GM12878 (cell line): ENCODE measurements around the gene ANXA2R. TPM values are rescaled to one million over a fixed set of nuclear protein-coding genes. Genes with fewer than 3 reads are reported as not detected.

Source experiments
- ATF7 ChIP-seq: fragments of 450-650 bp; IDR thresholded peaks from 2 replicates; pipeline ENCODE4 v1.6.1; 2016; ENCODE audit warnings: low read depth, mild to moderate bottlenecking
- BCLAF1 ChIP-seq: fragments of 450-650 bp; IDR thresholded peaks from 2 replicates; pipeline ENCODE4 v1.6.1; 2017; ENCODE audit warnings: antibody characterized with exemption, mild to moderate bottlenecking, moderate library complexity
- BRCA1 ChIP-seq: IDR thresholded peaks from 2 replicates; pipeline ENCODE4 v1.6.1; 2011; ENCODE audit warnings: low read depth, low read length, improper control_type of control experiment
- CHD1 ChIP-seq: IDR thresholded peaks from 2 replicates; pipeline ENCODE4 v1.6.1; 2012; ENCODE audit warnings: low read depth, low read length, improper control_type of control experiment
- CHD4 ChIP-seq: fragments of 200-600 bp; sonication (generic); IDR thresholded peaks from 2 replicates; pipeline ENCODE4 v1.6.1; 2016; ENCODE audit warnings: mild to moderate bottlenecking
- CREM ChIP-seq: IDR thresholded peaks from 2 replicates; pipeline ENCODE4 v1.6.1; 2014; ENCODE audit warnings: antibody characterized with exemption, low read depth
- GABPA ChIP-seq: IDR thresholded peaks from 2 replicates; pipeline ENCODE4 v1.6.1; 2014; ENCODE audit warnings: antibody characterized with exemption, low read depth, mild to moderate bottlenecking, inconsistent platforms
- JUNB ChIP-seq: IDR thresholded peaks from 2 replicates; pipeline ENCODE4 v1.6.1; 2016; ENCODE audit warnings: antibody characterized with exemption, mild to moderate bottlenecking
- NFYA ChIP-seq: IDR thresholded peaks from 2 replicates; pipeline ENCODE4 v1.6.1; 2011; ENCODE audit warnings: low read depth, mild to moderate bottlenecking, low read length, improper control_type of control experiment, borderline replicate concordance
- SIN3A ChIP-seq: IDR thresholded peaks from 2 replicates; pipeline ENCODE4 v1.6.1; 2012; ENCODE audit warnings: low read depth, low read length, improper control_type of control experiment
- SMAD5 ChIP-seq: IDR thresholded peaks from 2 replicates; pipeline ENCODE4 v1.6.1; 2016; ENCODE audit warnings: antibody characterized with exemption, low read depth
- SP1 ChIP-seq: IDR thresholded peaks from one replicate; pipeline ENCODE4 v1.6.1; 2011; ENCODE audit warnings: low read depth, low read length
- TBL1XR1 ChIP-seq: IDR thresholded peaks from 2 replicates; pipeline ENCODE4 v1.6.1; 2012; ENCODE audit warnings: low read depth, low read length, improper control_type of control experiment
- TCF7 ChIP-seq: IDR thresholded peaks from 2 replicates; pipeline ENCODE4 v1.6.1; 2014; ENCODE audit warnings: antibody characterized with exemption, borderline replicate concordance
- WRNIP1 ChIP-seq: IDR thresholded peaks from 2 replicates; pipeline ENCODE4 v1.6.1; 2011; ENCODE audit warnings: low read depth, low read length, improper control_type of control experiment, borderline replicate concordance
- ZBED1 ChIP-seq: IDR thresholded peaks from 2 replicates; pipeline ENCODE4 v1.6.1; 2016; ENCODE audit warnings: borderline replicate concordance
- ZNF384 ChIP-seq: IDR thresholded peaks from 2 replicates; pipeline ENCODE4 v1.6.1; 2012; ENCODE audit warnings: low read depth, mild to moderate bottlenecking, low read length, improper control_type of control experiment, borderline replicate concordance
- polyA plus RNA-seq, 11 experiments: library from polyadenylated mRNA; depleted of rRNA in 4 of 11; unstranded in 6 of 11; stranded (reverse) in 5 of 11; fragments of >200 nt; fragmentation: Nextera tagmentation in 4 of 11; fragmentation: Illumina TruSeq in 1 of 11; extraction: Ambion mirVana in 4 of 11; extraction: Trizol in 1 of 11; gene quantifications; 1 replicate in 1 of 11; 2 replicates in 10 of 11; pipeline versions ENCODE4 v1.2.1 to v1.2.3, GENCODE V29; 2011 to 2016; ENCODE audit warnings: inconsistent platforms in 2 of 11, missing spikeins in 2 of 11, low read depth in 1 of 11
- total RNA-seq, 4 experiments: library from RNA; depleted of rRNA in 3 of 4; stranded (reverse); fragments of >200 nt in 3 of 4; fragmentation: Illumina TruSeq in 1 of 4; extraction: Trizol in 1 of 4; gene quantifications; 2 replicates each; pipeline versions ENCODE4 v1.2.1 to v1.2.3, GENCODE V29; 2013 to 2021
- TF ChIP-seq, protein P1 (sequence below): fragments of 450-650 bp; IDR thresholded peaks from 2 replicates; pipeline ENCODE4 v1.6.1; 2016; ENCODE audit warnings: mild to moderate bottlenecking, moderate library complexity, borderline replicate concordance
- TF ChIP-seq, protein P2 (sequence below), 3 experiments: IDR thresholded peaks in 2 of 3; conservative IDR thresholded peaks in 1 of 3; 2 replicates each; pipeline ENCODE4 v1.5.1; 2011; ENCODE audit warnings: low read depth in 3 of 3, low read length in 3 of 3, mild to moderate bottlenecking in 3 of 3, control low read depth in 2 of 3, moderate library complexity in 2 of 3, inconsistent platforms in 1 of 3, mixed read lengths in 1 of 3; ENCODE audit not compliant: control insufficient read depth in 2 of 3, insufficient read depth in 1 of 3; ENCODE audit errors: extremely low read depth in 1 of 3
- TF ChIP-seq, protein P3 (sequence below): IDR thresholded peaks from 2 replicates; pipeline ENCODE4 v1.6.1; 2012; ENCODE audit warnings: low read length, inconsistent platforms

The ANXA2R gene
- total and polyA plus RNA-seq, 10 of the 15 experiments (the other 5 are each of a cell fraction or from before 2014, with no cell fraction given), result 2.3 to 7.8 (median 4.4) TPM

DNA sequence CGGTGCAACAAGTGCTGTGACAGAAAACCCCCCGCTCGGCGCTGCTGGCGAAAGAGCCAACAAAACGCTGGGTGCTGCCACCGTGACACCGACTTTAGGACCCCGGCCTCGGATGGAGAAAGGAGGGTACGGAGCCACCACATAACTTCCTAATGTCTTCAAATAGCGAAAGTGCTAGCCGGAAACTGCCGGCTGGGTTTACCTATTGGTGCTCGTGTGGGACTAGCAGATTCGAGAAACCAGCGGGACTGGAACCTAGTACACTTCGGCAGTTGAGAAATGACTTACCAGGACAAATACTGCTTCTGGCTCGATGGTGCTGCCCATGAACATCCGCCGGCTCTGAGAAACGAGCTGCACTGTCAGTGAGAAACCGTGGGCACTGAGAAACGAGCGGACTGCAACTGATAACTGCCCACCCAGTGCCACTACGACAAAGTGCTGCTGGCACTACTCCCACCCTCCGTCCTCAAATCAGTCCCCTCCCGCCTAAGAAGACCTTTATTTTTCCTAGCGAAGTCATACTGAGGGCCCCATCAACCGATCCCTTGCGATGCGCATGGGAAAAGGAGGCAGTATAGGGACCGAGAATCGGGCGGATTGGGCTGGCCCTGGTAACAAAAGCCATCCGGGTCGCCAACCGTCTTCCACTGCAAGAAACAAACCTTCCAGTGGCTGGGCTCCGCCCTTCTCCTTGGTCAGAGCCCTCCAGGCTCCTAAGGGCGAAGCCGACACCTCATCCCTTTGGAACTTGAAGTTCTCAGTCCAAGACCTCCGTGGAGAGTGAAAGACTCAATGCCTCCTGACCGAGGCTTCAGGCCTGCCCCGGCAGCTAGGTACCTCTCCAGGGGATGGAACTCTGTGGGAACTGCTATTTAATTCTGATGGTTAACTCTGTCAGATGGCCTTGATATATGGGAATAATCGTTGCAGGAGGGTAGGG lies 27.0 kb upstream of the ANXA2R start (continued):
- TF ChIP-seq, protein P1, sequence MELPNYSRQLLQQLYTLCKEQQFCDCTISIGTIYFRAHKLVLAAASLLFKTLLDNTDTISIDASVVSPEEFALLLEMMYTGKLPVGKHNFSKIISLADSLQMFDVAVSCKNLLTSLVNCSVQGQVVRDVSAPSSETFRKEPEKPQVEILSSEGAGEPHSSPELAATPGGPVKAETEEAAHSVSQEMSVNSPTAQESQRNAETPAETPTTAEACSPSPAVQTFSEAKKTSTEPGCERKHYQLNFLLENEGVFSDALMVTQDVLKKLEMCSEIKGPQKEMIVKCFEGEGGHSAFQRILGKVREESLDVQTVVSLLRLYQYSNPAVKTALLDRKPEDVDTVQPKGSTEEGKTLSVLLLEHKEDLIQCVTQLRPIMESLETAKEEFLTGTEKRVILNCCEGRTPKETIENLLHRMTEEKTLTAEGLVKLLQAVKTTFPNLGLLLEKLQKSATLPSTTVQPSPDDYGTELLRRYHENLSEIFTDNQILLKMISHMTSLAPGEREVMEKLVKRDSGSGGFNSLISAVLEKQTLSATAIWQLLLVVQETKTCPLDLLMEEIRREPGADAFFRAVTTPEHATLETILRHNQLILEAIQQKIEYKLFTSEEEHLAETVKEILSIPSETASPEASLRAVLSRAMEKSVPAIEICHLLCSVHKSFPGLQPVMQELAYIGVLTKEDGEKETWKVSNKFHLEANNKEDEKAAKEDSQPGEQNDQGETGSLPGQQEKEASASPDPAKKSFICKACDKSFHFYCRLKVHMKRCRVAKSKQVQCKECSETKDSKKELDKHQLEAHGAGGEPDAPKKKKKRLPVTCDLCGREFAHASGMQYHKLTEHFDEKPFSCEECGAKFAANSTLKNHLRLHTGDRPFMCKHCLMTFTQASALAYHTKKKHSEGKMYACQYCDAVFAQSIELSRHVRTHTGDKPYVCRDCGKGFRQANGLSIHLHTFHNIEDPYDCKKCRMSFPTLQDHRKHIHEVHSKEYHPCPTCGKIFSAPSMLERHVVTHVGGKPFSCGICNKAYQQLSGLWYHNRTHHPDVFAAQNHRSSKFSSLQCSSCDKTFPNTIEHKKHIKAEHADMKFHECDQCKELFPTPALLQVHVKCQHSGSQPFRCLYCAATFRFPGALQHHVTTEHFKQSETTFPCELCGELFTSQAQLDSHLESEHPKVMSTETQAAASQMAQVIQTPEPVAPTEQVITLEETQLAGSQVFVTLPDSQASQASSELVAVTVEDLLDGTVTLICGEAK, result peak; percentile 84
- TF ChIP-seq ZBED1 (no peak), CHD1 (peak; percentile 53; the same call in 1 of the 2 replicates), TBL1XR1 (peak; percentile 49; the same call in 1 of the 2 replicates), TCF7 (no peak), BCLAF1 (no peak), CHD4 (no peak), SIN3A (no peak; the same call in 1 of the 2 replicates), ATF7 (peak; percentile 57; the same call in 1 of the 2 replicates), NFYA (no peak), CREM (peak; percentile 78), WRNIP1 (0 out of 2 replicates have a peak, but pooled peaks have one; percentile 37), ZNF384 (0 out of 2 replicates have a peak, but pooled peaks have one; percentile 12), SP1 (no peak), JUNB (no peak), BRCA1 (no peak), SMAD5 (peak; percentile 51; the same call in 1 of the 2 replicates), GABPA (peak; percentile 86)
- TF ChIP-seq, protein P2, sequence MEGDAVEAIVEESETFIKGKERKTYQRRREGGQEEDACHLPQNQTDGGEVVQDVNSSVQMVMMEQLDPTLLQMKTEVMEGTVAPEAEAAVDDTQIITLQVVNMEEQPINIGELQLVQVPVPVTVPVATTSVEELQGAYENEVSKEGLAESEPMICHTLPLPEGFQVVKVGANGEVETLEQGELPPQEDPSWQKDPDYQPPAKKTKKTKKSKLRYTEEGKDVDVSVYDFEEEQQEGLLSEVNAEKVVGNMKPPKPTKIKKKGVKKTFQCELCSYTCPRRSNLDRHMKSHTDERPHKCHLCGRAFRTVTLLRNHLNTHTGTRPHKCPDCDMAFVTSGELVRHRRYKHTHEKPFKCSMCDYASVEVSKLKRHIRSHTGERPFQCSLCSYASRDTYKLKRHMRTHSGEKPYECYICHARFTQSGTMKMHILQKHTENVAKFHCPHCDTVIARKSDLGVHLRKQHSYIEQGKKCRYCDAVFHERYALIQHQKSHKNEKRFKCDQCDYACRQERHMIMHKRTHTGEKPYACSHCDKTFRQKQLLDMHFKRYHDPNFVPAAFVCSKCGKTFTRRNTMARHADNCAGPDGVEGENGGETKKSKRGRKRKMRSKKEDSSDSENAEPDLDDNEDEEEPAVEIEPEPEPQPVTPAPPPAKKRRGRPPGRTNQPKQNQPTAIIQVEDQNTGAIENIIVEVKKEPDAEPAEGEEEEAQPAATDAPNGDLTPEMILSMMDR (IDR thresholded peaks at IDR 0.05 in 2 of 3, conservative IDR thresholded peaks at IDR 0.05 in 1 of 3; ENCODE audit: control insufficient read depth in 2 of 3, extremely low read depth in 1 of 3, insufficient read depth in 1 of 3, low read depth in 3 of 3, low read length in 3 of 3), result no peak
- TF ChIP-seq, protein P3, sequence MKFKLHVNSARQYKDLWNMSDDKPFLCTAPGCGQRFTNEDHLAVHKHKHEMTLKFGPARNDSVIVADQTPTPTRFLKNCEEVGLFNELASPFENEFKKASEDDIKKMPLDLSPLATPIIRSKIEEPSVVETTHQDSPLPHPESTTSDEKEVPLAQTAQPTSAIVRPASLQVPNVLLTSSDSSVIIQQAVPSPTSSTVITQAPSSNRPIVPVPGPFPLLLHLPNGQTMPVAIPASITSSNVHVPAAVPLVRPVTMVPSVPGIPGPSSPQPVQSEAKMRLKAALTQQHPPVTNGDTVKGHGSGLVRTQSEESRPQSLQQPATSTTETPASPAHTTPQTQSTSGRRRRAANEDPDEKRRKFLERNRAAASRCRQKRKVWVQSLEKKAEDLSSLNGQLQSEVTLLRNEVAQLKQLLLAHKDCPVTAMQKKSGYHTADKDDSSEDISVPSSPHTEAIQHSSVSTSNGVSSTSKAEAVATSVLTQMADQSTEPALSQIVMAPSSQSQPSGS, result no peak
